AG04450 (cell line): ENCODE results near the gene OR2A2. TPM values are rescaled to one million over a fixed set of nuclear protein-coding genes. Genes with fewer than 3 reads are reported as not detected.

ENCODE experiments used
- CTCF ChIA-PET: fragments of 300-600, 350-600 bp; formaldehyde crosslinking; extraction: SDS; loops from one replicate; lab custom pipeline; 2022; ENCODE audit warnings: antibody characterized with exemption, inconsistent platforms; lab: Charles Lee
- POLR2A ChIA-PET: fragments of 350-600 bp; formaldehyde crosslinking; extraction: SDS; loops from one replicate; lab custom pipeline; 2021; ENCODE audit warnings: antibody characterized with exemption, inconsistent platforms; lab: Yijun Ruan, JAX
- DNase-seq: peaks from one replicate; pipeline ENCODE4 v3.0.0-alpha.2; 2011; ENCODE audit warnings: low read depth, low spot score
- H3K27ac ChIP-seq: one replicate; pipeline ENCODE4 v1.5.1; 2012; ENCODE audit warnings: low read depth, low read length, control low read depth
- H3K27me3 ChIP-seq: one replicate; pipeline ENCODE4 v1.6.0; 2012; ENCODE audit warnings: low read length; ENCODE audit not compliant: control insufficient read depth, insufficient read depth
- H3K4me3 ChIP-seq: 2 replicates; pipeline ENCODE4 v1.5.1; 2011; ENCODE audit warnings: mild to moderate bottlenecking, low read depth, low read length, control low read depth
- H3K9me3 ChIP-seq: 2 replicates; pipeline ENCODE4 v1.5.1; 2012; ENCODE audit warnings: low read length; ENCODE audit not compliant: control insufficient read depth, insufficient read depth
- CTCF ChIP-seq: IDR thresholded peaks from 2 replicates; pipeline ENCODE4 v1.5.1; 2011; ENCODE audit warnings: low read depth, low read length, control low read depth, inconsistent platforms
- polyA plus RNA-seq: library from polyadenylated mRNA; depleted of rRNA; stranded (reverse); fragments of >200 nt; gene quantifications from 2 replicates; pipeline ENCODE4 v1.2.3, GENCODE V29; 2011

Gene OR2A2
- polyA plus RNA-seq, 1 experiment = not detected

- no peak overlapping the region for H3K27ac ChIP-seq
- no peak overlapping the region for H3K4me3 ChIP-seq
- H3K9me3 ChIP-seq = no peaks in the 10 kb centered on the region
- no peak for TF ChIP-seq CTCF
- ChIA-PET POLR2A (no interaction called here), CTCF (no interaction called here)
- DNase-seq = no peak
- no peaks in the 10 kb centered on the region for H3K27me3 ChIP-seq
Observed at GRCh38 chr7:144132262-144132661, 22.9 kb downstream of the OR2A2 start.

GRCh38 chr7:144133307-144133706 is 23.9 kb downstream of the OR2A2 start:
- POLR2A ChIA-PET = no interaction called here
- H3K27me3 ChIP-seq = no peaks in the 10 kb centered on the region
- CTCF ChIA-PET = no interaction called here
- no peaks in the 10 kb centered on the region for H3K9me3 ChIP-seq
- DNase-seq = no peak
- H3K4me3 ChIP-seq = no peak overlapping the region
- no peak for TF ChIP-seq CTCF
- H3K27ac ChIP-seq = no peak overlapping the region

- H3K4me3 ChIP-seq = no peak overlapping the region
- CTCF ChIA-PET = no interaction called here
- POLR2A ChIA-PET = no interaction called here
- H3K27ac ChIP-seq = no peak overlapping the region
- DNase-seq = no peak
- no peak for TF ChIP-seq CTCF
- no peaks in the 10 kb centered on the region for H3K27me3 ChIP-seq
- no peaks in the 10 kb centered on the region for H3K9me3 ChIP-seq
Observed at GRCh38 chr7:144134116-144134515, 24.7 kb downstream of the OR2A2 start.

- POLR2A ChIA-PET = no interaction called here
- no peaks in the 10 kb centered on the region for H3K27me3 ChIP-seq
- H3K27ac ChIP-seq = no peak overlapping the region
- H3K4me3 ChIP-seq = no peak overlapping the region
- no peak for DNase-seq
- no peaks in the 10 kb centered on the region for H3K9me3 ChIP-seq
- TF ChIP-seq CTCF = no peak
- CTCF ChIA-PET = no interaction called here
Observed at GRCh38 chr7:144137501-144137900, 28.1 kb downstream of the OR2A2 start.

GRCh38 chr7:144142187-144142586 is 32.8 kb downstream of the OR2A2 start:
- no peak for DNase-seq
- no peak for TF ChIP-seq CTCF
- ChIA-PET POLR2A (no interaction called here), CTCF (interaction anchor here (1.0 kb wide), 1 partner anchor 14 kb away, joined by 5 read pairs; no protein-coding TSS in a partner anchor)
- H3K9me3 ChIP-seq = peaks cover 4% of the 10 kb centered on the region
- no peaks in the 10 kb centered on the region for H3K27me3 ChIP-seq
- no peak overlapping the region for H3K27ac ChIP-seq
- no peak overlapping the region for H3K4me3 ChIP-seq
